ENCODE data around the gene DPP9. TPM values are rescaled to one million over a fixed set of nuclear protein-coding genes. Genes with fewer than 3 reads are reported as not detected.

Gene DPP9
- total and polyA plus RNA-seq, 2 of the 13 experiments (the other 11 are each of a cell fraction or from before 2014, with no cell fraction given): 8.4 to 25.8 TPM

DNA sequence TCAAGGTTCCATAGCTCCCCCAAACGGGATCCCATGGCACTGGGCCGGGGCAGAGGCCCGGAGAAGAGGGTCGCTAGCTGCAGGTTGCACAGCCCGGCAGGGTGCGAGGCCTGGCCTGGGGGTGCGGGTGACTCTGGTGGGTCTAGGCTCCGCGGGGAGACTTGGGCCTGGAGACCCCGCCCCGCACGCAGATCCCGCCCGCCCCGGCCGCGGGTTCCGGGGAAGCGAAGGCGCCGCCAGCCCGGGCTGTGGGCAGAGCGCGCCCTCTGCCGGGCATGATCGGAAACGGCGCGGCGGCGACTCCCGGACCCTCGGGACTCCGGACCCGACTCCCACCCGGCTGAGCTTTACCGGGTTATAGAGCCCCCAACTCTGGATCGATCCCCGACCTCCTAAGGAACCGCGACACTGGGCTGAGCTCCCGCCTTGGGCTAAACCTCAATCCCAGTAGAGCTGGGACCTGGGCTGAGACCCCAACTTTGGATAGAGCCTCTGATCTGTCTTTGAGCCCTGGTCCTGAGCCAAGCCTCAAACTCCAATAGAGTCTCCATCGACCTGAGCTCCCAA, 87.4 kb downstream of the DPP9 start (continued):
- TF ChIP-seq ZNF577 (CRISPR knock-in tag; IDR thresholded peaks at IDR 0.05; ENCODE audit: borderline replicate concordance, low read depth): no peak
- TF ChIP-seq, protein P1, sequence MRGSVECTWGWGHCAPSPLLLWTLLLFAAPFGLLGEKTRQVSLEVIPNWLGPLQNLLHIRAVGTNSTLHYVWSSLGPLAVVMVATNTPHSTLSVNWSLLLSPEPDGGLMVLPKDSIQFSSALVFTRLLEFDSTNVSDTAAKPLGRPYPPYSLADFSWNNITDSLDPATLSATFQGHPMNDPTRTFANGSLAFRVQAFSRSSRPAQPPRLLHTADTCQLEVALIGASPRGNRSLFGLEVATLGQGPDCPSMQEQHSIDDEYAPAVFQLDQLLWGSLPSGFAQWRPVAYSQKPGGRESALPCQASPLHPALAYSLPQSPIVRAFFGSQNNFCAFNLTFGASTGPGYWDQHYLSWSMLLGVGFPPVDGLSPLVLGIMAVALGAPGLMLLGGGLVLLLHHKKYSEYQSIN (CRISPR knock-in tag; IDR thresholded peaks at IDR 0.05; ENCODE audit: borderline replicate concordance): no peak
- TF ChIP-seq ZNF496 (CRISPR knock-in tag; IDR thresholded peaks at IDR 0.05; ENCODE audit: insufficient replicate concordance): no peak
- no peak for TF ChIP-seq ZFP62 (CRISPR knock-in tag; IDR thresholded peaks at IDR 0.05)
- TF ChIP-seq, protein P2, sequence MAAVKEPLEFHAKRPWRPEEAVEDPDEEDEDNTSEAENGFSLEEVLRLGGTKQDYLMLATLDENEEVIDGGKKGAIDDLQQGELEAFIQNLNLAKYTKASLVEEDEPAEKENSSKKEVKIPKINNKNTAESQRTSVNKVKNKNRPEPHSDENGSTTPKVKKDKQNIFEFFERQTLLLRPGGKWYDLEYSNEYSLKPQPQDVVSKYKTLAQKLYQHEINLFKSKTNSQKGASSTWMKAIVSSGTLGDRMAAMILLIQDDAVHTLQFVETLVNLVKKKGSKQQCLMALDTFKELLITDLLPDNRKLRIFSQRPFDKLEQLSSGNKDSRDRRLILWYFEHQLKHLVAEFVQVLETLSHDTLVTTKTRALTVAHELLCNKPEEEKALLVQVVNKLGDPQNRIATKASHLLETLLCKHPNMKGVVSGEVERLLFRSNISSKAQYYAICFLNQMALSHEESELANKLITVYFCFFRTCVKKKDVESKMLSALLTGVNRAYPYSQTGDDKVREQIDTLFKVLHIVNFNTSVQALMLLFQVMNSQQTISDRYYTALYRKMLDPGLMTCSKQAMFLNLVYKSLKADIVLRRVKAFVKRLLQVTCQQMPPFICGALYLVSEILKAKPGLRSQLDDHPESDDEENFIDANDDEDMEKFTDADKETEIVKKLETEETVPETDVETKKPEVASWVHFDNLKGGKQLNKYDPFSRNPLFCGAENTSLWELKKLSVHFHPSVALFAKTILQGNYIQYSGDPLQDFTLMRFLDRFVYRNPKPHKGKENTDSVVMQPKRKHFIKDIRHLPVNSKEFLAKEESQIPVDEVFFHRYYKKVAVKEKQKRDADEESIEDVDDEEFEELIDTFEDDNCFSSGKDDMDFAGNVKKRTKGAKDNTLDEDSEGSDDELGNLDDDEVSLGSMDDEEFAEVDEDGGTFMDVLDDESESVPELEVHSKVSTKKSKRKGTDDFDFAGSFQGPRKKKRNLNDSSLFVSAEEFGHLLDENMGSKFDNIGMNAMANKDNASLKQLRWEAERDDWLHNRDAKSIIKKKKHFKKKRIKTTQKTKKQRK (IDR thresholded peaks at IDR 0.05; ENCODE audit: low read length): no peak
- no peak for TF ChIP-seq SUZ12 (IDR thresholded peaks at IDR 0.05; ENCODE audit: low read depth, low read length)
- TF ChIP-seq TP53 (CRISPR knock-in tag; conservative IDR thresholded peaks at IDR 0.05): no peak
- TF ChIP-seq KDM3A (CRISPR knock-in tag; IDR thresholded peaks at IDR 0.05; ENCODE audit: low read depth): no peak
- TF ChIP-seq, protein P3, sequence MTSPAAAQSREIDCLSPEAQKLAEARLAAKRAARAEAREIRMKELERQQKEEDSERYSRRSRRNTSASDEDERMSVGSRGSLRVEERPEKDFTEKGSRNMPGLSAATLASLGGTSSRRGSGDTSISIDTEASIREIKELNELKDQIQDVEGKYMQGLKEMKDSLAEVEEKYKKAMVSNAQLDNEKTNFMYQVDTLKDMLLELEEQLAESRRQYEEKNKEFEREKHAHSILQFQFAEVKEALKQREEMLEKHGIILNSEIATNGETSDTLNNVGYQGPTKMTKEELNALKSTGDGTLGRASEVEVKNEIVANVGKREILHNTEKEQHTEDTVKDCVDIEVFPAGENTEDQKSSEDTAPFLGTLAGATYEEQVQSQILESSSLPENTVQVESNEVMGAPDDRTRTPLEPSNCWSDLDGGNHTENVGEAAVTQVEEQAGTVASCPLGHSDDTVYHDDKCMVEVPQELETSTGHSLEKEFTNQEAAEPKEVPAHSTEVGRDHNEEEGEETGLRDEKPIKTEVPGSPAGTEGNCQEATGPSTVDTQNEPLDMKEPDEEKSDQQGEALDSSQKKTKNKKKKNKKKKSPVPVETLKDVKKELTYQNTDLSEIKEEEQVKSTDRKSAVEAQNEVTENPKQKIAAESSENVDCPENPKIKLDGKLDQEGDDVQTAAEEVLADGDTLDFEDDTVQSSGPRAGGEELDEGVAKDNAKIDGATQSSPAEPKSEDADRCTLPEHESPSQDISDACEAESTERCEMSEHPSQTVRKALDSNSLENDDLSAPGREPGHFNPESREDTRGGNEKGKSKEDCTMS (CRISPR knock-in tag; conservative IDR thresholded peaks at IDR 0.05): no peak
- no peak for TF ChIP-seq MED8 (CRISPR knock-in tag; IDR thresholded peaks at IDR 0.05; ENCODE audit: insufficient replicate concordance)
- TF ChIP-seq ZNF773 (CRISPR knock-in tag; IDR thresholded peaks at IDR 0.05; ENCODE audit: borderline replicate concordance): 0 out of 2 replicates have a peak, but pooled peaks have one; percentile 50
- TF ChIP-seq, protein P4, sequence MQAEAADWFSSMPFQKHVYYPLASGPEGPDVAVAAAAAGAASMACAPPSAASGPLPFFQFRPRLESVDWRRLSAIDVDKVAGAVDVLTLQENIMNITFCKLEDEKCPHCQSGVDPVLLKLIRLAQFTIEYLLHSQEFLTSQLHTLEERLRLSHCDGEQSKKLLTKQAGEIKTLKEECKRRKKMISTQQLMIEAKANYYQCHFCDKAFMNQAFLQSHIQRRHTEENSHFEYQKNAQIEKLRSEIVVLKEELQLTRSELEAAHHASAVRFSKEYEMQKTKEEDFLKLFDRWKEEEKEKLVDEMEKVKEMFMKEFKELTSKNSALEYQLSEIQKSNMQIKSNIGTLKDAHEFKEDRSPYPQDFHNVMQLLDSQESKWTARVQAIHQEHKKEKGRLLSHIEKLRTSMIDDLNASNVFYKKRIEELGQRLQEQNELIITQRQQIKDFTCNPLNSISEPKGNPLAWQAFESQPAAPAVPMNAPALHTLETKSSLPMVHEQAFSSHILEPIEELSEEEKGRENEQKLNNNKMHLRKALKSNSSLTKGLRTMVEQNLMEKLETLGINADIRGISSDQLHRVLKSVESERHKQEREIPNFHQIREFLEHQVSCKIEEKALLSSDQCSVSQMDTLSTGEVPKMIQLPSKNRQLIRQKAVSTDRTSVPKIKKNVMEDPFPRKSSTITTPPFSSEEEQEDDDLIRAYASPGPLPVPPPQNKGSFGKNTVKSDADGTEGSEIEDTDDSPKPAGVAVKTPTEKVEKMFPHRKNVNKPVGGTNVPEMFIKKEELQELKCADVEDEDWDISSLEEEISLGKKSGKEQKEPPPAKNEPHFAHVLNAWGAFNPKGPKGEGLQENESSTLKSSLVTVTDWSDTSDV (CRISPR knock-in tag; IDR thresholded peaks at IDR 0.05): 0 out of 2 replicates have a peak, but pooled peaks have one; percentile 24
- TF ChIP-seq AGO2 (optimal IDR thresholded peaks at IDR 0.05; ENCODE audit: low read depth, low read length): no peak
- TF ChIP-seq MTA1 (CRISPR knock-in tag; IDR thresholded peaks at IDR 0.05; ENCODE audit: borderline replicate concordance): peak; percentile 36; the same call in 1 of the 2 replicates
- TF ChIP-seq ISX (CRISPR knock-in tag; conservative IDR thresholded peaks at IDR 0.05): no peak
- no peak for TF ChIP-seq SMARCE1 (IDR thresholded peaks at IDR 0.05; ENCODE audit: borderline replicate concordance)
- TF ChIP-seq ZNF747 (CRISPR knock-in tag; IDR thresholded peaks at IDR 0.05; ENCODE audit: borderline replicate concordance): no peak
- peak; percentile 74; the same call in 1 of the 2 replicates for TF ChIP-seq HOXD1 (CRISPR knock-in tag; IDR thresholded peaks at IDR 0.05)
- TF ChIP-seq ZNF615 (CRISPR knock-in tag; IDR thresholded peaks at IDR 0.05; ENCODE audit: borderline replicate concordance): no peak
